Muscle of leg (tissue), 11 donors: ENCODE data around the gene ZEB2. TPM values are rescaled to one million over a fixed set of nuclear protein-coding genes. Genes with fewer than 3 reads are reported as not detected.

Experiments
- DNase-seq: peaks from one replicate; pipeline ENCODE4 v3.0.0; 2013
- H3K27ac ChIP-seq: one replicate; pipeline ENCODE4 v1.5.1; 2013; ENCODE audit warnings: mild to moderate bottlenecking, low read length, control low read depth
- H3K27me3 ChIP-seq: one replicate; pipeline ENCODE4 v1.6.1; 2013; ENCODE audit warnings: low read length; ENCODE audit not compliant: control insufficient read depth, insufficient read depth
- H3K36me3 ChIP-seq: one replicate; pipeline ENCODE4 v1.6.1; 2013; ENCODE audit warnings: low read length; ENCODE audit not compliant: control insufficient read depth, insufficient read depth
- H3K4me1 ChIP-seq: one replicate; pipeline ENCODE4 v1.6.1; 2013; ENCODE audit warnings: low read length; ENCODE audit not compliant: control insufficient read depth, insufficient read depth
- H3K4me3 ChIP-seq: one replicate; pipeline ENCODE4 v1.5.1; 2013; ENCODE audit warnings: low read length, control low read depth
- H3K9me3 ChIP-seq: replicated peaks from 2 replicates; pipeline ENCODE4 v1.6.1; 2013; ENCODE audit warnings: low read depth, low read length; ENCODE audit not compliant: control insufficient read depth
- WGBS: methylation state at CpG from one replicate; pipeline ENCODE4 v1.1.5; 2013; ENCODE audit warnings: missing lambda C conversion rate; ENCODE audit not compliant: insufficient coverage; 5-methylcytosine and 5-hydroxymethylcytosine counted together
- polyA plus RNA-seq, 8 donors: library from polyadenylated mRNA; unstranded; fragments of 120-200 nt; gene quantifications; one replicate each; pipeline versions ENCODE4 v1.2.1 to v1.2.3, GENCODE V29; 2013; ENCODE audit warnings: inconsistent platforms in 1 of 8, low replicate concordance in 1 of 8; ENCODE audit not compliant: insufficient read length in 8 of 8, insufficient read depth in 1 of 8
- total RNA-seq: library from RNA; stranded (reverse); fragments of 120-200 nt; gene quantifications from one replicate; pipeline ENCODE4 v1.2.4, GENCODE V29; 2013

ZEB2 gene
- total and polyA plus RNA-seq, 9 donors: 90.0 to 163 (median 118) TPM

GRCh38 chr2:144382849-144383248, 137.1 kb downstream of the ZEB2 start:
- H3K27ac ChIP-seq: no peak overlapping the region
- H3K4me3 ChIP-seq: no peak overlapping the region
- no peak for DNase-seq
- peaks cover 9% of the 10 kb centered on the region for H3K36me3 ChIP-seq
- H3K4me1 ChIP-seq: peaks cover 15% of the 10 kb centered on the region
- no CpG with 5 or more reads among the region's 2 CpGs for WGBS
- H3K9me3 ChIP-seq: no peaks in the 10 kb centered on the region
- no peaks in the 10 kb centered on the region for H3K27me3 ChIP-seq

DNA sequence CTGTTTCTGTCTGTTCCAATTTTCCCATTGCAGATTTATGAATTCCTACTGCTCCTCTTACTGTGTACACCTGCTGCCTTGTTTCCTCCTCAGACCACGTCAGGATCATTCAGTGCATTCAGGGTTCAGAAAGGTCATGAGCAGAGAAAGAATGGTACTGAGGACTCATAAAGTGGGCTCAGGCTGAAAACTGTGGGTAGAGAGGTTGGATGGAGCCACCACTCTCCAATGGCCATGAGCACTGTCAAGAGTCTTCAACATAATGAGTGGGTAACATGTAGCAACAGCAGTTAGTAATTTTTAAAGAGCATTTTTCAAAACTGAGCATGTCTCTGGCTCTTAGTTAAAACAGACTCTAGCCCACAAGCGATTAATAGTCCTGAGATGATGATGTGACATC, 138.2 kb downstream of the ZEB2 start:
- Histone ChIP-seq H3K4me1 (peaks cover 15% of the 10 kb centered on the region), H3K9me3 (no peaks in the 10 kb centered on the region), H3K36me3 (peaks cover 9% of the 10 kb centered on the region), H3K27ac (peak overlapping the region; percentile 88), H3K4me3 (no peak overlapping the region), H3K27me3 (no peaks in the 10 kb centered on the region)
- no CpG with 5 or more reads among the region's 2 CpGs for WGBS
- no peak for DNase-seq

DNA sequence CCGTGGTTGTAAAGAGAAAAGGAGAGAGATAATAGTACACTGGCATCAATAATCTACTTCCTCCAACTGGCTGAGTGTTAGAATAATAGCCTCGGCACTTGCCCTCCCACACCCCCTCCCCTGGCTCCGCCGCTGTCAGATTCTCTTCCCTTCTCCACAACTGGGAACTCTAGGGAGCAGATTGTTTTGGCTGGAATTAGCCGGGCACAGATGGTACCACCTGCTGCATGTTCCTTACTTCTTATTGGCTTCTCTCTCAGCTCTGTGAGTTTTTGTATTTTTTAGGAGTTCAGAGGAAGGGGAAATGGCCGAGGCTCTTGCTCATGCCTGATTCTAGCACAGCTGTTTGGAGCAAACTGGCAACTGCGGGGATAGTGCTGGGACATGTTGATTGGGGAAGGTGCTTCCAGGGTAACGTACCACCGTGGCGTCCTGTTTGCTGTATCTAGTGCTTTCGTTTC, 140.0 kb downstream of the ZEB2 start:
- Histone ChIP-seq H3K4me3 (peak overlapping the region; percentile 13), H3K9me3 (no peaks in the 10 kb centered on the region), H3K27ac (peak overlapping the region; percentile 88), H3K27me3 (no peaks in the 10 kb centered on the region), H3K36me3 (no peaks in the 10 kb centered on the region), H3K4me1 (peaks cover 15% of the 10 kb centered on the region)
- WGBS: 33% methylated on average over 5 of the region's 11 CpGs
- peak; percentile 90 for DNase-seq

- Histone ChIP-seq H3K9me3 (no peaks in the 10 kb centered on the region), H3K27ac (peak overlapping the region; percentile 29), H3K4me1 (peaks cover 15% of the 10 kb centered on the region), H3K36me3 (no peaks in the 10 kb centered on the region), H3K4me3 (no peak overlapping the region), H3K27me3 (no peaks in the 10 kb centered on the region)
- 63% methylated on average over 2 of the region's 5 CpGs for WGBS
- DNase-seq: peak; percentile 35
These were observed 141.4 kb downstream of the ZEB2 start for GRCh38 chr2:144378551-144378950.

GRCh38 chr2:144377914-144378313, 142.0 kb downstream of the ZEB2 start:
- H3K4me3 ChIP-seq: no peak overlapping the region
- H3K36me3 ChIP-seq: no peaks in the 10 kb centered on the region
- no peaks in the 10 kb centered on the region for H3K9me3 ChIP-seq
- peaks cover 15% of the 10 kb centered on the region for H3K4me1 ChIP-seq
- DNase-seq: no peak
- H3K27me3 ChIP-seq: no peaks in the 10 kb centered on the region
- H3K27ac ChIP-seq: no peak overlapping the region
- 54% methylated on average over 1 of the region's 2 CpGs for WGBS

DNA sequence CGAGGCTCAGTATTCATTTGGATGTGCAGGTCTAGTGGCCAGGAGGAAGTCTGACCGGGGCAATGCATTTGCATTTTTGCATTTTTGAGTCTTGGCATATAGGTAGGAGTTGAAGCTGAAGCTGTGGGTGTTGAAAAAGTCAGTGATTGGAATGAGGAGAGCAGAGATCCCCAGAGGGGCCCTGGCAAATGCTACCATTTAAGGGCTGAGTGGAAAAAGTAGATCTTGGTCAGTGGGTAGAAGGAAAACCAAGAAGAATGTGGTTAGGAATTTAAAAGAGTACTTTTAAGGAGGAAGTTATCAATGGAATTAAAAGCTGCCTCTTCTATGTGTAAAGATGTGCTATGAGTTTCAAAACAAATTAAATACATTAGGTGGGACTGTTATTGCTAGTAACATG, 143.0 kb downstream of the ZEB2 start:
- peaks cover 20% of the 10 kb centered on the region for H3K4me1 ChIP-seq
- no peaks in the 10 kb centered on the region for H3K9me3 ChIP-seq
- 100% methylated on average over 2 of the region's 2 CpGs for WGBS
- no peaks in the 10 kb centered on the region for H3K27me3 ChIP-seq
- no peak overlapping the region for H3K27ac ChIP-seq
- H3K4me3 ChIP-seq: no peak overlapping the region
- no peak for DNase-seq
- H3K36me3 ChIP-seq: no peaks in the 10 kb centered on the region

DNA sequence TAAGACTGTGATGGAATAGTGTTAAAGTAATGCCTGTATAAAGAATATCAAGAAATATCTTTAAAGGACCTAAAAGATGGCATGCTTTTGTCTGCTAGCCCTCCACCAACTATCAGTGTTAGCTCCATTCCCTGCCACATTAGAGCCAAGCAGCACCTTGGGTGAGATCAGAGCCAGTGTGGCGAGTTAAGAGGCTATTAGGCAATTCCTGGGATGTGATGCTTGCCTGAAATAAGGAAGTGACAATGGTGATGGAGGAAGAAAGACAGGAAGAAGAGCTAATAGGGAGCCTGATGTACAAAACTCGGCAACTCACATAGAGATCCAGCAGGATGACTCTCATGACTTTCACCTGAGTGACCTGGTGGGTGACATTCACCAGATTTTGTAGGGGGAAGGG, 143.5 kb downstream of the ZEB2 start:
- H3K4me3 ChIP-seq: no peak overlapping the region
- no peak for DNase-seq
- H3K4me1 ChIP-seq: peaks cover 20% of the 10 kb centered on the region
- H3K36me3 ChIP-seq: no peaks in the 10 kb centered on the region
- H3K9me3 ChIP-seq: no peaks in the 10 kb centered on the region
- no peaks in the 10 kb centered on the region for H3K27me3 ChIP-seq
- WGBS: 93% methylated on average over 2 of the region's 2 CpGs
- no peak overlapping the region for H3K27ac ChIP-seq

DNA sequence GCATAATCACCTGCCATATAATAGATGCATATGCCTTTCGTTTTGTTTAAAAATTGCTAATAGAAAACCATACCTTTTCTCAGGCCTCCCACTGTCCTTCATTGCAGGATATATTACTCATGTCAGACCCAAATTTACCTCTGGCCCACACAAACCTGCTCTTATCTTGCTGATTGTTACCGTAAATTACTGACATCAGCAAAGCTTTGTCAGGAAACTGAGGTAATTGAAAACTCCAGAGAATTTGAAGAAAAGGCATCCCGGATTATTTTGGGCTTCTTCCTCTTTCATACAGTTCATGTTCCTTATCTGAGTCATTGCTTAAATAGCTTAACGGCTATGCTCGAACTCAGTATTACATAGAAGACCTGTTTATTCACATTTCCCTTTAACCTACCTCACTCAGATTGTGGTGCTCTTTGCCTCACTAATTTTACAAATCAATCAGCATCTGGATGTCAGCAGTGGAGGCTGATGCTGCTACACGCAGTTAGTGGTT, 145.7 kb downstream of the ZEB2 start:
- DNase-seq: no peak
- Histone ChIP-seq H3K4me3 (no peak overlapping the region), H3K27me3 (no peaks in the 10 kb centered on the region), H3K27ac (no peak overlapping the region), H3K4me1 (peaks cover 4% of the 10 kb centered on the region), H3K9me3 (no peaks in the 10 kb centered on the region), H3K36me3 (no peaks in the 10 kb centered on the region)
- 67% methylated on average over 1 of the region's 6 CpGs for WGBS

DNA sequence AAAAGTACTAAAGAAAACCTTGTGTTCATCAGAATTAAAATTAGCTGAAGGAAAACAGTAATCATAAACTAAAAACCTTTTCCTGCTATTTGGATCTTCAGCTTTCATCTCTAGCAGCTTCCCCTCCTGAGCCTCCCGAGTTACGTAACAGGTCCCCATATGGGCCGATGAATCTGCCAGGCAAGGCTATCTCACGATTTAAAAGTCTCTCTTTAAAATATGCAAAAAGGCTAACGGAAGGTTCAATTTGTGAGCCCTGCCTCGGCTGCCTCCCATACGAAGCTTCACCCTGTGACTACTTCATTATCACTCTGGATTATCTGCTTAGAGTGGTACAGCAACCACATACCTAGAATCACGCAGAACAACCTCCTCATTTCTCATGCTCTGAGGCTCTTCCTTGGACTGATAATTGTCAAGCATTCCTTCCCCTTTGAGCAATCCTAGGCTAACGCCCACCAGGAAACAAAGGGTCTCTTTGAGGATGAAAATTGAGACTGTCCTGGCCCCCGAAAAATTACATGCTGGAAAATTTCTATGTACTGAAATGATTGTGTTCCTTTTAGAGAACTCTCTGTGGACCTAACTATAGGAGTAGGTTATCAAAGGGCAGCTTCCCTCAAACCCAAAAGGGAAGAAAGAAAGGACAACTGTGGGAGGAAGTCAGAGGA, 147.4 kb downstream of the ZEB2 start:
- H3K9me3 ChIP-seq: no peaks in the 10 kb centered on the region
- peak overlapping the region; percentile 54 for H3K27ac ChIP-seq
- no peaks in the 10 kb centered on the region for H3K36me3 ChIP-seq
- DNase-seq: peak; percentile 66
- no peaks in the 10 kb centered on the region for H3K27me3 ChIP-seq
- H3K4me3 ChIP-seq: no peak overlapping the region
- 70% methylated on average over 7 of the region's 10 CpGs for WGBS
- peaks cover 4% of the 10 kb centered on the region for H3K4me1 ChIP-seq

GRCh38 chr2:144370937-144371584, 148.9 kb downstream of the ZEB2 start:
- no peak overlapping the region for H3K4me3 ChIP-seq
- whole genome bisulfite sequencing: no CpG with 5 or more reads among the region's 4 CpGs
- no peaks in the 10 kb centered on the region for H3K9me3 ChIP-seq
- H3K4me1 ChIP-seq: peaks cover 4% of the 10 kb centered on the region
- H3K27ac ChIP-seq: no peak overlapping the region
- no peaks in the 10 kb centered on the region for H3K36me3 ChIP-seq
- no peak for DNase-seq
- H3K27me3 ChIP-seq: no peaks in the 10 kb centered on the region
